ENCODE results near the gene PYGM. TPM values are rescaled to one million over a fixed set of nuclear protein-coding genes. Genes with fewer than 3 reads are reported as not detected.

The PYGM gene
- total RNA-seq, 1 donor from 2014 or later = 45.7 TPM

DNA sequence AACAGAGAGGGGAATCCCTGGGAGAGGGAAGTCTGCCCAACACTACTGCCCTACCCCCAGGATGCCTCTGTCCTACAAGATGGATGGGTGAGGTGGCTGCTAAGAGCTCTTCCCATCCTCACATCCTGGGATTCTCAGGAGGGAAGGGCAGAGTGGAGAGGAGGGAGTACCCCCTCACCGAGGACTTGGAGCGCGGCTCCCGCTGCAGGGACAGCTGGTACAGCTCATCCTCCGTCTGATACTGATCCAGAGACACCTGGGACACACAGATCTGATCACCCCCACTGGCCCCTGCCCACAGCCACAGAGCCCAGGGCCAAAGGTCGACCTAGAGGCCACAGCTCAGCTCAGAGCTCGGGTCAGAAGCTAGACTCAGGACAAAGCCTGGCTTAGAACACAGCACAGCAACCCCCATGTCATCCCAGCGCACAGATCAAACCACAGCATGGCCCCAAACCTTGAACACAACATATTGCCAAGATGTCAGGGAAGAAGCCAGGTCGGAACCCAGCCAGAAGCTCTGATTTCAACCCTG, 24.0 kb downstream of the PYGM start:
- DNase-seq = no peak

DNA sequence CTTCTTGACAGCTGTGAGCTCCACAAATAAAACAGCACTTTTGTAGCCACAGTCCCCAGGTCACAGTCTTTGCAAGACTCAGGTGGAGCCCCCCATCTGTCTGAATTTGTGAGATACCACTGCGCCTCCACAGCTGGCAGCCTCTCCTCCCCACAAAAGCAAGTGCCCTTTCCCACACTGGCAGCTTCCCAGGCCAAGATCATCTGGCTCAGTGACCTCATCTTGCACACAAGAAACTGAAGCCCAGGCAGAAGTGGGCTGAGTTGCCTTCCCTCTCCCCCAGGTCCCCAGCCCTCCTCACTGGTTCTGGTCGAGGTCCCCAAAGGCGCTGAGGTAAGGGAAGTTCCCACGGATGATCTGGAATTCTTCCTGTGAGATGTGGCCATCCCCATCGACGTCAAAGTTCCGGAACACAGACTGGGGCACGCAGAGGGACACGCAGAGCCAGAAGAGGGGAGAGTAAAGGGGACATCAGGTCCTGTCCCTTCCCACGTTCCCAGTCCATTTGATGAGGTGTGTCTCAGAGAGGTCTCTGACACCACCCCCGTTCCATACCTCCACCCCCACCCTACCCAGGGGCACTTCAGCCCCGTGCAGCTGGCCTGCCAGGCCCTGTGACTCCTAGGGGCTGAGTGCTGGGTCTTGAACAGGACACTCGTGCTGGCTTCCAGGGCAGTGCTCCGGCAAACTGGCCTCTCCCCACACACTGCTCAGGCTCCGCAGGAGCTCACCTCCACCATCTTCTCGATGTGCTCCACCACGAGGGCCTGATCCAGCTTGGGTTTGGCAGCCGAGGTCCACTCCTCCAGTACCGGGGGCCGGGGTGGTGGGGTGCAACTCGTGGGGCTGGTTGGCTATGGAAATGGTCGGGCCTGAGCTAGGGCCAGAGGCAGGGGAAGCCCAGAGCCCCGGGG, 24.7 kb downstream of the PYGM start:
- no peak for DNase-seq

DNA sequence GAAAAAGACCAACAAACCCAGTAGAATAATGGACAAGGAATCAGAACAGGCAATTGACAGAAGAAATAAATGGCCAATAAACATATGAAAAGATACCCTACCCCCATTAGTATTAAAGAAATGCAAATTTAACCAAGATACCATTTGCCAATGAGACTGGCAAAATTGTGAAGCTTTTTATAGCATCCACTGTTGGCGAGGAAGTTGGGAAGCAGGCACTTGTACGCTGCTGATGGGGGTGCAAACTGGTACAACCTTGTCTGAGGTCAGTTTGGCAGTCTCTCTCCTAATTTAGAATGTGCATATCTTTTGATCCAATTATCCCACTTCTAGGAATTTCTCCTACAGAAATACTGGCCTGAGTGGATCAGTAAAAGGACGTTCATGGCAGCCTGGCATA, 28.2 kb downstream of the PYGM start:
- no peak for DNase-seq

DNA sequence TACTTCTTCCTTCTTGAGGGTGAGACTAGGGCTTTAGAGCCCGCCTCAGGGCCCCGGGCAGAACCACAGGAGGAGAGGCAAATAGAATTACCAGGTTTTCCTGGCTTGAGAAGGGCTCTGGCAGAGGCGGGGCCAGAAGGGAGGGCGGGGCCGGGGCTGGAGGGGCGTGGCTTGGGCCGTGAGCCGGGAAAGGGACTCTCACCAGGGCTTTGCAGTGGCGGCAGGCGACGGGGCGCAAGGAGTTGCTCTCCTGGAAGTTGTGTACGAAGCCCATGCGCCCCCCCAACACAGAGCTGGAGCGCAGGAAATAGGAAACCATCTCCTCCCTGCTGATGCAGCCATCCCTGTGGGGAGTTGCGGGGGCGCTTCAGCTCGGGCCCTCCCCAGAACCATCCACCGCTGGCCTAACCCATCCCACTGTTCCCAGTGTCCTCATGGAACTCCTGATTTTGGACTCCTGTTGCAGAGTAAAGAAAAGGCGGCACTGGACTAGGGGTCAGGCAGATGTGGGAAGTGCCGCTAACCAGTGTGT, 29.9 kb downstream of the PYGM start:
- no peak for DNase-seq

DNA sequence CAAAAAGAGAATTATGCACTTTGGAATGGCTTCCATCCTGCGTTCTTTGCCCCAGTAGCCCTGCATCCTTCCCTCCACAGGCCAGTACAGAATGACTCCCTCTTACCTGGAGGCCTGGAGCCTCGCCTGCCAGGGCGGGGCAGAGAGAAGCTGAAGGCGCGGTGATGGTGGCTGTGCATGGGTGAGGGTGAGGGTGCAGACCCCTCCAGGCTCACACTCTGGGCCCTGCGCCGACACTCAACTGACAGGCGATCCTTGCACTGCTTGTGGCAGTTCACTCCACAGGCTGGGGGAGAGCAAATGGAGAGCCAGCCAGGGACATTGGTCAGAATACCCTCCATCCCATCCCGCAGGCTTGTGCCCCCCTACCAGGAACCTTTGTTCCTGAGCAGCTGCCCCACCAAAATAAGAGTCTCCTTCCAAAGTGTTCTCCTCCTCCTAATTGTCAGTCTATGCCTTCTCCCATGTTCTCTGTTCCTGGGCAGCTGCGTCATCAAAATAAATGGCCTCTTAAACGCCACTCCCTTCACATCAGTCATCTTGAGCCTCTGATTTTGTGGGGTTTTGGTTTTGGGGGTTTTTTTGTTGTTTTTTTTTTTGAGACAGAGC, 30.9 kb downstream of the PYGM start:
- DNase-seq = no peak

DNA sequence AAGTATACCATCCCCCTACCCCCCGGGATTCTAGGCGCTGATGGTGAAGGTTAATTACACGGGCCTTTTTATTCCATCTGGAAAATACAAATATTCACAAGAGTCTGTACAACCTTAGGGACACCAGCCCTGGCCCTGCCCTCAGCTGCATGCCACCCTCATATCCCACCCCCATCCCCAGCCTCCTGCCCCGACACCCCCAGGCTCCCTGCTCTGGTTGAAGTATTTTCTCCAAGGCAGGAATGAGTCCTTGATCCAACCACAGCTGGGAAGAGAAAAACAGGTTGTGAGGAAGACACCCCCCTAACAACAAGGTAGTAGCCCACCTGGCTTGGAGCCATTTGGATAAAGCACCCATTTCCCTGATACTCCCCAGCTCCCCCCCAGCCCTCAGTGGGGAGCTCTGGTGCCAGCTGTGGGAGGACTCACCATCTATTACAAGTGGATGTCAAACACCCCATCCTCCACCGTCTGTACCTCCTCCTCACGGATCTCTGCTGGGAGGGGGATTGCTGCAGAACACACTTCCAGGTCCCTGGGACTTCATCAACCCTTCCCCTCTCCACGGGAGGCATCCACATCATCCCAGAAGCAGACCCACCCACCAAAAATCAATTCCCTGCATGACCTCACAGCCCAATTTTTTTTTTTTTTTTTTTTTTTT, 32.8 kb downstream of the PYGM start:
- DNase-seq = no peak

DNA sequence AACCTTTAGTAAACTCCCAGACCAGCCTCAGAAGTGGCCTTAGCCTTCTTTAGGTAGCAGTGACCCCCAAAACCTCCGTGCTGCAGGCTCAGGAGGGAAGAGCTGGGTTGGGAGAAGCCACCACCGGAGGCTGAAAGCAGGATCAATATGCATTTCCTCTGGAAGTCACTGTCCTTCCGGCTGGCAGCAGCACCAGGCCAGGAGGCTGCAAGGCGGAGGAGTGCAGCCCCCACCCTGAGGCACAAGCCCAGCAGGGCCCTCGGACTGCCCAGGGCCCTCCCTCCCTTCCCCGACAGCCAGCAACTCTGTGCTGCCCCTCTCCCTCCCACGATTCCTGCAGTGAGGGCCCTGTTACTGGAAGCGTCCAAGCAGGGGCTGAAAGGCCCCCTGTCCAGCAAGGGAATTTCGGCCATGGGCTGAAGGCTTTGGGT, 33.5 kb downstream of the PYGM start:
- DNase-seq = no peak

DNA sequence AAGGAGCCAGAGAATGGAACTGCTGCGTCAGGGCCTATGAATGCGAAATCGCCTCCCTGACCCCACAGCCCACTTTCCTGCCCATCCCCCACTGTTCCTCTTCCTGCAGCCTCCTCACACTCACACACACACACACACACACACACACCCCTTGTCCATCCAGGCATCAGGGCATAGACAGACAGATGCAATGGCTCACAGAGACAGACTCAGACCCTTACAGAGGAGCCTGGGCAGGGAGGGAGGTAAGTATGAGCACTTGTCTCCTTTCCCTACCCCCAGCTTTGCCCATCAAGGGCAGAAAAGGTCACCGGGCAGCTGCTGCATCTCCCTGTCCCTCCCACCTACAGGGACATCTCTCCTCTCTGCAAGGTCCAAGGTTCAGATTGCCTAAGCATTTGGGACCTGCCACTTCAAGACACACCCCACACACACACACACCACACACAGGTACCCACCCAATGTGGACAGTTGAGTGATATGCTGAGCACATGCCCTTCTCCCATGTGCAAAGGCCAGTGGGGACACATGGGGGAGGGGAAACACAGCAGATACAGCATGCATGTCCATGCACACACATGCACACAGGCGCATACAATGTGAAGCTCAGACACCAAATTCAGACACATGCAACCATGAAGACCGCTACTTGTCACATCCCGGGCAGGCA, 34.8 kb downstream of the PYGM start:
- no peak for DNase-seq

DNA sequence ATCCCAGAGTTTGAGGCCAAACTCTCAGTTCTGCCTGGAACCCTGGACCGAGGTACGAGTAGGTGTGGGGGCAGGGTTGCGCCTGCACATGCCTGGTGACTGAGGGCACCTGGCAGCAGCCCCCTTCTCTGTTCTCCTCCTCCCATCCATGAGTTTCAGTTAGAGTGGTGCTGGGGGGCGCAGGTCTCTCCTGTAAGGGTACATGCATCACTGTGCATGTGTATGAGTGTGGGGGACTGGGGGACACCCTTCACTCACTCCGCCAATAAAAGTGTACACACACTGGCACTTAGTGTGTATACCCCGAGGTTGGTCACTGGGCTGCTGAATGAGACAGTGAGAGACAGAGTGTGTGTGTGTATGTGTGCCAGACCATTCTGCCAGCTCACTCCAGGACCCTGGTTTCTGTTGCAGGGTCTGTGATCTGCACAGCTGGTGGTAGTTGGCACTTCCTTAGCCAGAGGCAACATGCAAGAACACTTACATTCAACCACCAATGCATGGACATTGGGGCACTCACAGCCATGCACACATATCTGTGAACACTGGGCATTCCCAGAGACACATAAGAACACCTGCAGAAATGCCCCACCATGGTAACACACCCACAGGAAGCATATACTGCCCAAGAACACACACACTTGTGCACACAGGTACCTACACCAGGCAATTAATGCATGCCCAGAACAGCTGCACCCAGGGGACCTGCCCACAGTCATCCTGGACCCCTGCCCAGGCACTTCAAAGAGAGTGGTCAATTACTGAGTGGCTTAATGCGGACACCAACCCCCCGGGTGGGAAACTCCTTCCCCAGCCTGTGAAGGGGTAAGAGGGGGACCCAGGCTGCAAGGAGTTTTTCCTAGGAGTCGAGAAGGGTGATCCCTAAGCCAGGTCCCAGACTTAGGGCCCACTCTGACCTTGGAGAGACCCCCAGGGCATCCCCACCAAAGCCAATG, 35.6 kb downstream of the PYGM start:
- no peak for DNase-seq

DNA sequence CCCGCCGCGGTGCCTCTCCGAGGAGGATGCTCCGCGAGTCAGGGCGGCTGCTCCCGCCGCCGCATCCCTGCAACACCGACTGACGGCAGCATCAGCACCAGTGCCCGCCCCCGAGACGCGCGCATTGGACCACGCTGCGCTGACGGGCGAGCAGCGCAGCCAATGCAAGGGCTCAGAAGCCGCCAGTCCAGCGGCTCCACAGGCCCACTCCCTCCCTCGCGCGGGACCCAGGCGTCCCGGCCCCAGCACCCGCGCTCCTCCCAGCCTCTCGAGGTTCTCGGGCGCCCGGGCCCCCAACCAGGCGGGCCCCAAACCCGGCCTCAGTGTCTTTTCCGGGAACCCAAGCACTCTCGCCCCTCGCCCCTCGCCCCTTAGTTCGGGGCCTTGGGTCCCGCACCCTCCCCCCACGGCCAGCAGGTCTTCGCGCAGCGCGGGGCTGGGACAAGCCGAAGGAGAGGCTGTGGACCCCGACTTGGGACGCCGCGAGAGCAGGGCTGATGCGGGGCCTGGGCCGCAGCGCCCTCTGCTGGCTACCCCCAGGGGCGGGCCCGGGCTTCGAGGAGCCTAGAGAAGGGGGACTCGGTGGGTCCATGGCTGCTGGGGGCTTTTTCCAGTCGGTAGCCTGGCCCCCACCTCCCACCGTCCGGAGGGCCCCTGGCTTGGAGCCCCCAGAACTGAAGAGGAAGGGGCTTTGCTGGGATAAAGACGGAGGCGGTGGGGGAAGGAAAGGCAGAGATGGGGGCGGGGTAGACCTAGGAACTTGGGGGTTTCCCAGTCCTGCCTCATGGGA, 36.5 kb downstream of the PYGM start, which contains the start of gene NRXN2:
TSS of gene NRXN2 (minus strand) at position 81 of the 790 bp plus-strand sequence. CDS start 9,498 bp downstream, outside the sequence.
- DNase-seq = no peak

DNA sequence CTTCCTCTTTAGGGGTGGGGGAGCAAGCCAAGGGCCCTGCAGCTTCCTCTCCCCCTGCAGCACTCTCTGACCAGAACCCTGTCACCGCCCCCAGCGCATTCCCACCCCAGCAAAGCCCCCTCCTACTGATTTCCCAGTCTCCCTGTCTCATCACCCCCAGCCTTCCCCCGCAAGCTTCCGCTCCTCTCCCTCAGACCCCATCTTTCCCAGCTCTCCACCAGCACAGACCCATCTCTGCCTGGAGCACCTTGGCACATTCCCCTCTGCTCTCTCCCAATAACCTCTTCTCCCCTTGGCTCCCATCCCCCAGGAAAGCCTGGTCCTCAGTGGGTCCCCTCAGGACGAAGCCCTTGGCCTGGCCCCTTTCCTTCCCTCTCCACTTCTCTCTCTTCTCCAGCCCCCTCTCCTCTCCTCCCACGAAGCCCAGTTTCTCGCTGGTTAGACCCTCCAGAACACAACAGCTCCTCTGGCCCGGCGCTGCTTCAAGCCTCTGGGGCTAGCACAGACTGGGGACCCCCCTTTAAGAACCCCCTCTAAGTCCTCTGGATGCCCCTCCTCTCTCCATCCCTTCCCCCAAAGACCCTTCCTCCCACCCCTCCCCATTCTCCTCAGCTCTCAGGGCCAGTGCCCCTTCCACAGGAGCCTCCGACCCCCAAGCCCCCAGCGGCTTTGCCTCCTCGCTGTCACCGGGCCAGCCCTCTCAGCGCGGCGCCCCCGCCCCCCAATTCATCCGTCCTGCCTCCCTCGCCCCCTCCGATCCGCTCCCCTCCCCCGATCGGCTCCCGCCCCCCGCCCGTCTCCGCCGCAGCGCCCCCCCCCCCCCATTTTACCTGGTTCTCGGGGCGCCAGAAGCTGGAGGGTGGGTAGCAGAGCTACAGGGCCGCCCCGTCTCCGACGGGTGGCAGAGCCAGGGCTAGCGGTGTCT, 37.4 kb downstream of the PYGM start:
- DNase-seq = no peak

DNA sequence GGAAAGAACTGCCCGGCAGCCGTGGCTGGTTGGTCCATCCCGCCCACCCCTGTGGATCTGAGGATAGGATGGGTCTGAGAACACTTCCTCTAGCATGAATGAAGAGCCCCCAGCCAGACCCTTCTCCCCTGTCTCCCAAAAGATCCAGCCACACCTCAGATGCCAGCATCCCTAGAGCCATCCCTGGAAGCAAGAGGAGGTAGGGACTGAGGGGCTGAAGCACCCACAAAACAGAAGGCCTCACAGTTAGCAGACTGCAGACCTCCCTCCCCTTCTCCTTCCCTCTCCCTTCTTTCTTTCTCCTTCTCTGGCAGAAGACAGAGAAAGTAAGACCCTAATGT, 38.4 kb downstream of the PYGM start:
- DNase-seq = no peak

DNA sequence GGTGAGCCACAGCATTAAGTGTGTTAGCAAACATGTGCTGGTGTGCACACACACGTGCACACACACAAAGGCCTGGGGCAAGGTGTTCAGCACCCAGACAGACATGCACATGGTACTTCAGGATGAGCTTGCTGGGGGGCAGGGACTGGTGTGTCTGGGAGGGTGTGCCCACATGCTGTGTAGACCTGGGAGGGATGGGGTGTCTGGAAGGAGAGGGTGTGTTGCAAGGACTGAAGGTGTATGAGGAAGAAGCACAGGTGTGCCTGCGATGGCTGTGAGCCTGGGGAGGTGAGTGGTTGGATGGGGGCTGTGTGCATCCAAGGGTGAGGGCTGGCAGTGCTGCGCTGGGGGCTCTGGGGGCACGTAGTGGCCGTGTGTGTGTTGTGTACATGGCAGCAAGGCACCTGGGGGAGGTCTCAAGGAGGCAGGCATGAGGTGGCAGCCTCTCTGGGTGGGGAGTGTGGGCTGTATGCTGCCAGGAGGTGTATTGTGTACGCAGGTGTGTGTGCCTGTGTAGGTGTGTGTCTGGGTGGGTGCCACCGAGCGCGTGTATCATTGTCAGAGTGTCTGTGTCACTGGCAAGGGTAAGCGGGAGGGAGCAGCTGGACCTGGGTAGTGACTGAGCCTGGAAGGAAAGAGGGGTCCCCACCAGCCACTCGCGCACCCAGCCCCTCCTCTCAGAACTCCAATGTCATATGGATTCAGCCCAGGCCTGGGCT, 39.0 kb downstream of the PYGM start:
- no peak for DNase-seq

DNA sequence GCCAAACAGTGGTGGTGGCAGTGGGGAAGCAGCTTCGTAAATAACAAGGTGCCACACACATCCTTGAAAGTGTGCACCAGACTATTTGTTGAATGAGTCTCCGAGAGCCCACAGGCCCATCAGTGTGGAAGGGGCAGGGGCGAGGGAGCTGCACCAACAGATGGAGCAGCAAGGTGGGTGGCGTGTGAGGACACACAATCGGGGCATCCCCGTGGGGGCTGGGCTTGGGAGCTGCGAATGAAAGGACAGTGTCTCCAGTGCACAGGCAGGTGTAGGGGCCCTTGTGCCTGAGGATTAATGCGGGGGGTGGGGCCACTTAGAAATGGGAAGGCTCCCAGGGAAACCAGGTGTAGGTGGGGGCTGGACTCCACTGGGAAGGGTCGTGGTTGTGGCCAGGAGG, 39.6 kb downstream of the PYGM start:
- no peak for DNase-seq

DNA sequence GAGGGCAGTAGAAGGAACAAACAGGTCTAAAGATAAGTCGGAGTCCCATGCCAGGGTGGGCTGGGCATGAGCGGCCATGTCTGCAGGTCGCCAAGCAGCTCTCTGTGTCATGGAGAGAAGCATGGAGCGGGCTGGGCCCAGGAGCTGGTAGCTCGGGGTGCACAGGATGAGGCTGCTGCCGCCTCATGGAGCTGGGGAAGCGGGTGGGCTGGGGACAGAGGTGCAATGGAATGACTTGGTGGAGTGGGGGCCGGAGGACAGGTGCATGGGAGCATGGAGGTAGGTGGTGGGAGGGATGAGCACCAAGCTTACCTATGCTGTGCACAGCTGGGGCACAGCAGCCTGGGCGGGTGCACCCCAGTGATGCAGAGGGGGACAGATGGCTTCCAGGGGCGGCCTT, 40.4 kb downstream of the PYGM start:
- DNase-seq = no peak

DNA sequence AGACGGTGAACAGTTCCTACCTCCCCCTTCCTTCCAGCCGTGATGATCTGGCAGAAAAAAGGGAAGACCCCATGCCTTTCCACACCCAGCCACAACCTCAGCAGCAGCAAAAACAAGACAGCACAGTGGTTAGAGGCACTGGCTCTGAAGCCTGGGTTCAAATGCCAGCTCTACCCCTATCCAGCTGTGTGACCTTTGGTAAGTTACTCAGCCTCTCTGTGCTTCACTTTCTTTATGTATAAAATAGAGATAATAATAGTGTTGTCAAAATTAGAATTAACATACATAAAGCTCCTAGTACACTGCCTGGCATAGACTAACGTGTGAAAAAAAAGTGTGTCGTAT, 41.0 kb downstream of the PYGM start:
- DNase-seq = no peak

DNA sequence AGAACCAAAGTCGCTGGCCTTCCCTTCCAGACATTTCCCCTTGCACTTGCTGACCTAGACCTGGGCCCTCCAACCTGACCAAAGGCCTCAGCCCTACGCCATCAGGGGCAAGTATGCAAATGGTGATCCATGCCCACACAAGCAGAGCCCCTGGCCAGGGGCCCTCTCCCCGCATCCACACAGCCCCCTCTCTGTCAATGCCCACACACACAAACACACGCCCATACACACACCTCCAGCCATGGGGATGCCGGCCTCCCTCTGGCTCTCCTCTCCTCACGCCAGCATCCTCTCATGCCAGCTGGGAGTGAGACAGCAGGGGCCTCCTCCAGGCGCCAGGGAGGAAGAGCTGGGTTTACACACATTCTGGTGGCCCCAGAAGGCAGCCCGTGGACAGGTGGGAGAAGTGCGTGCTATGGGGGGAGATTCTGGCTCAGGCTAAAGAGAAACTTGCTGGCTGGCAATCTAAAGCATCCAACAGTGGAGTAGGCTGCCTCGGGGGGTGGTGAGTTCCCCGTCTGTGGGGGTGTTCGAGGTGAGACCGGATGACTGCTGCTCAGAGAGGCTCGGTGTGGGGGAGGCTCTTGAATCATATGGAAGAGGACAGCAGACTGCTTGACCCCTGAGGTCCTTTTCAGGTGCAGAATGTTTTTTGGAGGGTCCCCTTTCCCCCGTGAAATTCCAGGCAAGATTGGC, 41.5 kb downstream of the PYGM start:
- DNase-seq = no peak

DNA sequence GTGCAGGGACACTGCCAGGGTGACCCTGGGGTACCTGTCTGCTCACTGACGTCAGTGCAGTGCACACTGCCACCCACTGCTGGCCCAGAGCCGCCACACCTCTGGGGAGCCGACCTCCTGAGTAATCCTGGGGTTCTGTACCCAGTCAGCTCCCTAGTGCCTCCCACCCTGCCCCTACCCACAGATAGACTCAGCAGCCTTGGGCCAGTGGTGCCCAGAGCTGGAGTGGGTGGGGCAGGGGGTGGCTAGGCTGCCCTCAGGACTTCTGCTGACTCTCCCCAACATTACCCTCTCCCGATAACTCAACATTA, 42.6 kb downstream of the PYGM start:
- DNase-seq = no peak

Measured in skin of body (tissue), 2 donors.